Endothelial cell of umbilical vein (primary cell): ENCODE results near the gene TIGD1. TPM values are rescaled to one million over a fixed set of nuclear protein-coding genes. Genes with fewer than 3 reads are reported as not detected.

Source experiments
- BruUV-seq: library from RNA; stranded (reverse); fragments of 400-500 nt; replicated peaks from 2 replicates; lab custom pipeline; 2021; lab: Mats Ljungman, UMichigan
- CTCF ChIA-PET: fragments of 300-600, 350-600 bp; sonication (Branson Sonifier 250); formaldehyde crosslinking; loops from one replicate; lab custom pipeline; 2021; ENCODE audit warnings: antibody characterized with exemption, inconsistent platforms; lab: Charles Lee
- POLR2A ChIA-PET: fragments of 300-600, 350-600 bp; sonication (Branson Sonifier 250); formaldehyde crosslinking; loops from one replicate; lab custom pipeline; 2021; ENCODE audit warnings: antibody characterized with exemption, inconsistent platforms; lab: Charles Lee
- DNase-seq: peaks from one replicate; pipeline ENCODE4 v3.0.0-alpha.2; 2011; ENCODE audit warnings: low read depth, low spot score
- FAIRE-seq: peaks from 2 replicates; lab custom pipeline; 2011; peaks lifted over from hg19 to GRCh38; lab: Jason Lieb, UNC
- H2AFZ ChIP-seq: 2 replicates; pipeline ENCODE4 v1.6.0; 2012; ENCODE audit warnings: low read depth, low read length, control low read depth, inconsistent platforms
- H3K27ac ChIP-seq: 2 replicates; pipeline ENCODE4 v1.5.1; 2011; ENCODE audit warnings: low read depth, mild to moderate bottlenecking, control low read depth, low read length, moderate library complexity; ENCODE audit not compliant: insufficient read depth
- H3K27me3 ChIP-seq, 2 experiments: 2 replicates each; pipeline versions ENCODE4 v1.6.0 to v1.6.1; 2011; ENCODE audit warnings: low read length in 2 of 2, mixed read lengths in 1 of 2; ENCODE audit not compliant: control insufficient read depth in 2 of 2, insufficient read depth in 2 of 2
- H3K36me3 ChIP-seq, 2 experiments: 2 replicates in 1 of 2; 3 replicates in 1 of 2; pipeline ENCODE4 v1.5.1; 2011; ENCODE audit warnings: low read length in 2 of 2, mild to moderate bottlenecking in 1 of 2, moderate library complexity in 1 of 2; ENCODE audit not compliant: control insufficient read depth in 2 of 2, insufficient read depth in 2 of 2; ENCODE audit errors: extremely low read depth in 1 of 2
- H3K4me1 ChIP-seq: 3 replicates; pipeline ENCODE4 v1.5.1; 2011; ENCODE audit warnings: mild to moderate bottlenecking, low read length; ENCODE audit not compliant: control insufficient read depth, insufficient read depth; ENCODE audit errors: extremely low read depth
- H3K4me2 ChIP-seq: 2 replicates; pipeline ENCODE4 v1.6.1; 2011; ENCODE audit warnings: low read length, control low read depth, mixed read lengths; ENCODE audit not compliant: insufficient read depth
- H3K4me3 ChIP-seq, 3 experiments: fragments of 200-600 bp in 1 of 3; sonication (generic), shearing (Covaris generic) in 1 of 3; replicated peaks in 1 of 3; 2 replicates each; pipeline ENCODE4 v1.5.1; 2011 to 2016; ENCODE audit warnings: control low read depth in 3 of 3, low read length in 3 of 3, mild to moderate bottlenecking in 2 of 3, inconsistent platforms in 1 of 3, low read depth in 1 of 3, moderate library complexity in 1 of 3; ENCODE audit not compliant: insufficient read depth in 1 of 3
- H3K79me2 ChIP-seq: 2 replicates; pipeline ENCODE4 v1.6.0; 2012; ENCODE audit warnings: low read length, inconsistent platforms; ENCODE audit not compliant: control insufficient read depth, insufficient read depth
- H3K9ac ChIP-seq: replicated peaks from 2 replicates; pipeline ENCODE3; 2011; ENCODE audit warnings: low read length, control low read depth; ENCODE audit not compliant: insufficient read depth; ENCODE audit errors: extremely low read depth
- H3K9me1 ChIP-seq: replicated peaks from 3 replicates; pipeline ENCODE4 v1.6.0; 2011; ENCODE audit warnings: mild to moderate bottlenecking, low read length; ENCODE audit not compliant: control insufficient read depth, insufficient read depth; ENCODE audit errors: extremely low read depth
- H3K9me3 ChIP-seq: replicated peaks from 2 replicates; pipeline ENCODE4 v1.5.1; 2012; ENCODE audit warnings: low read length, inconsistent platforms; ENCODE audit not compliant: control insufficient read depth, insufficient read depth
- H4K20me1 ChIP-seq: replicated peaks from 2 replicates; pipeline ENCODE3; 2011; ENCODE audit warnings: mild to moderate bottlenecking, low read length; ENCODE audit not compliant: control insufficient read depth, insufficient read depth; ENCODE audit errors: extremely low read depth
- CTCF ChIP-seq, 2 donors: IDR thresholded peaks; 1 replicate in 1 of 2; 2 replicates in 1 of 2; pipeline ENCODE4 v1.5.1; 2011; ENCODE audit warnings: low read length in 2 of 2, mild to moderate bottlenecking in 2 of 2, moderate library complexity in 2 of 2, control low read depth in 1 of 2, inconsistent platforms in 1 of 2, low read depth in 1 of 2; ENCODE audit not compliant: insufficient read depth in 1 of 2; ENCODE audit errors: extremely low read depth in 1 of 2
- EZH2 ChIP-seq: IDR thresholded peaks from 2 replicates; pipeline ENCODE4 v1.6.1; 2012; ENCODE audit warnings: borderline replicate concordance, low read depth, mild to moderate bottlenecking, moderate library complexity, low read length, inconsistent platforms; ENCODE audit not compliant: severe bottlenecking
- FOS ChIP-seq: IDR thresholded peaks from 2 replicates; pipeline ENCODE4 v1.6.1; 2011; ENCODE audit warnings: mild to moderate bottlenecking, low read length, moderate library complexity, borderline replicate concordance; ENCODE audit not compliant: insufficient read depth
- GATA2 ChIP-seq: IDR thresholded peaks from 2 replicates; pipeline ENCODE4 v1.7.0; 2011; ENCODE audit warnings: low read depth, mild to moderate bottlenecking, moderate library complexity, mixed read lengths, low read length; ENCODE audit not compliant: insufficient read length, insufficient read depth
- JUN ChIP-seq: IDR thresholded peaks from 2 replicates; pipeline ENCODE4 v1.6.1; 2011; ENCODE audit warnings: borderline replicate concordance, low read depth; ENCODE audit not compliant: insufficient read length, insufficient read depth
- MYC ChIP-seq: IDR thresholded peaks from one replicate; pipeline ENCODE4 v1.6.1; 2011; ENCODE audit warnings: mild to moderate bottlenecking, low read depth, low read length
- POLR2AphosphoS5 ChIP-seq: IDR thresholded peaks from 2 replicates; pipeline ENCODE4 v1.6.1; 2012; ENCODE audit warnings: low read depth, mild to moderate bottlenecking, control low read depth, low read length, moderate library complexity; ENCODE audit not compliant: insufficient read depth
- dilution Hi-C: fragments of 300-500 bp; cut with MboI; formaldehyde crosslinking; loops from one replicate; pipeline ENCODE4 v1.15.0; 2019; ENCODE audit warnings: low sequenced_read_pairs; ENCODE audit not compliant: extremely low pct_ligation_motif_present
- intact Hi-C: fragments of 100-400 bp; cut with micrococcal nuclease; formaldehyde crosslinking; loops from one replicate; pipeline ENCODE4 v1.10.0; 2022
- polyA plus RNA-seq, 4 experiments: library from polyadenylated mRNA; depleted of rRNA in 3 of 4; stranded (reverse) in 3 of 4; unstranded in 1 of 4; fragments of >200 nt; gene quantifications; 2 replicates each; pipeline versions ENCODE4 v1.2.1 to v1.2.3, GENCODE V29; 2011 to 2012; ENCODE audit warnings: missing spikeins in 1 of 4
- total RNA-seq: library from RNA; stranded (reverse); gene quantifications from 2 replicates; pipeline ENCODE4 v1.2.3, GENCODE V29; 2021
- TF ChIP-seq, protein P1 (sequence below): IDR thresholded peaks from 2 replicates; pipeline ENCODE4 v1.6.1; 2011; ENCODE audit not compliant: insufficient read depth, insufficient read length

The TIGD1 gene
- total and polyA plus RNA-seq, 2 donors (not counting 3 experiments of a cell fraction or from before 2014, with no cell fraction given) = 1.6 to 3.3 TPM

GRCh38 chr2:232501794-232502390 lies 48.5 kb downstream of the TIGD1 start:
- TF ChIP-seq JUN (no peak), EZH2 (no peak), FOS (no peak), POLR2AphosphoS5 (no peak), MYC (no peak), CTCF (IDR thresholded peaks at IDR 0.05; ENCODE audit: extremely low read depth in 1 of 2, insufficient read depth in 1 of 2, low read depth in 1 of 2, low read length in 2 of 2) (no peak), GATA2 (no peak)
- TF ChIP-seq, protein P1, sequence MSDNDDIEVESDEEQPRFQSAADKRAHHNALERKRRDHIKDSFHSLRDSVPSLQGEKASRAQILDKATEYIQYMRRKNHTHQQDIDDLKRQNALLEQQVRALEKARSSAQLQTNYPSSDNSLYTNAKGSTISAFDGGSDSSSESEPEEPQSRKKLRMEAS = no peak
- no peak overlapping the region for H3K4me2 ChIP-seq
- DNase-seq = no peak
- H4K20me1 ChIP-seq = no peaks in the 10 kb centered on the region
- POLR2A ChIA-PET = no interaction called here
- CTCF ChIA-PET = interaction anchor here (1.1 kb wide), 1 partner anchor 601 kb away, joined by 4 read pairs; no protein-coding TSS in a partner anchor
- H2AFZ ChIP-seq = no peak overlapping the region
- H3K4me3 ChIP-seq = no peak overlapping the region
- no peak for FAIRE-seq
- no peaks in the 10 kb centered on the region for H3K9me3 ChIP-seq
- dilution Hi-C loops (no loop called here), intact Hi-C loops (no loop called here)
- H3K4me1 ChIP-seq = no peaks in the 10 kb centered on the region
- BruUV-seq = no TSS peak
- peaks cover 33 to 35% of the 10 kb centered on the region in 2 experiments for H3K27me3 ChIP-seq
- no peaks in the 10 kb centered on the region for H3K36me3 ChIP-seq
- H3K9me1 ChIP-seq = no peaks in the 10 kb centered on the region
- no peak overlapping the region for H3K27ac ChIP-seq
- no peak overlapping the region for H3K9ac ChIP-seq
- no peaks in the 10 kb centered on the region for H3K79me2 ChIP-seq
